ENCODE measurements around the gene LMX1B. TPM values are rescaled to one million over a fixed set of nuclear protein-coding genes. Genes with fewer than 3 reads are reported as not detected.

LMX1B gene
- total and polyA plus RNA-seq, 11 donors: 0.15 to 1.1 (median 0.39) TPM

- H3K27ac ChIP-seq: no peak overlapping the region
- H3K9me3 ChIP-seq: no peaks in the 10 kb centered on the region
- DNase-seq (peak in 2 of 5 donors; percentile 5 to 9), ATAC-seq (no peak)
- H3K4me1 ChIP-seq: peaks cover 0 to 26% (median 0%) of the 10 kb centered on the region in 12 donors
- no peak overlapping the region for H3K4me3 ChIP-seq
- H3K36me3 ChIP-seq: no peaks in the 10 kb centered on the region
- 23 to 38% (median 30%) methylated on average over 23 to 50 of the region's 50 CpGs for WGBS, 4 donors
- intact Hi-C loops (cut with DNase I): loop anchor here in 4 of 10 donors (5.0 to 10.0 kb wide), 4 partner anchors 49 to 166 kb away; no protein-coding TSS in a partner anchor
- H3K27me3 ChIP-seq: peaks cover 43 to 96% (median 91%) of the 10 kb centered on the region in 9 donors
- TF ChIP-seq CTCF (IDR thresholded peaks at IDR 0.05) (no peak), POLR2A (IDR thresholded peaks at IDR 0.05) (no peak)
These were observed 5.0 kb downstream of the LMX1B start for GRCh38 chr9:126618585-126619360.

GRCh38 chr9:126619361-126620135 lies 5.8 kb downstream of the LMX1B start:
- Histone ChIP-seq H3K9me3 (no peaks in the 10 kb centered on the region), H3K36me3 (no peaks in the 10 kb centered on the region), H3K27me3 (peaks cover 46 to 100% (median 96%) of the 10 kb centered on the region in 9 donors), H3K4me3 (no peak overlapping the region), H3K4me1 (peaks cover 0 to 31% (median 0%) of the 10 kb centered on the region in 12 donors), H3K27ac (no peak overlapping the region)
- WGBS, 4 donors: 44 to 62% (median 48%) methylated on average over 10 of the region's 10 CpGs
- DNase-seq (no peak), ATAC-seq (no peak)
- TF ChIP-seq POLR2A (IDR thresholded peaks at IDR 0.05): no peak
- no peak for TF ChIP-seq CTCF (IDR thresholded peaks at IDR 0.05)
- intact Hi-C loops (cut with DNase I): loop anchor here in 4 of 10 donors (5.0 to 10.0 kb wide), 4 partner anchors 48 to 165 kb away; no protein-coding TSS in a partner anchor

- peaks cover 51 to 100% (median 97%) of the 10 kb centered on the region in 9 donors for H3K27me3 ChIP-seq
These were observed 6.8 kb downstream of the LMX1B start for GRCh38 chr9:126620478-126620877.

More at GRCh38 chr9:126620478-126620877, 6.8 kb downstream of the LMX1B start:
- H3K4me1 ChIP-seq: peaks cover 0 to 30% (median 3%) of the 10 kb centered on the region in 12 donors
- H3K27ac ChIP-seq: no peak overlapping the region
- 31 to 45% (median 40%) methylated on average over 7 of the region's 7 CpGs for WGBS, 4 donors
- ATAC-seq (no peak), DNase-seq (no peak)
- no peaks in the 10 kb centered on the region for H3K36me3 ChIP-seq
- H3K9me3 ChIP-seq: no peaks in the 10 kb centered on the region
- no peak overlapping the region for H3K4me3 ChIP-seq
- no peak for TF ChIP-seq CTCF (IDR thresholded peaks at IDR 0.05)
- no peak for TF ChIP-seq POLR2A (IDR thresholded peaks at IDR 0.05)
- intact Hi-C loops (cut with DNase I): no loop called here
